G401 (cell line): ENCODE measurements around the gene ACP7. TPM values are rescaled to one million over a fixed set of nuclear protein-coding genes. Genes with fewer than 3 reads are reported as not detected.

Experiments used
- DNase-seq: peaks from one replicate; pipeline ENCODE4 v3.0.0-alpha.2; 2015; ENCODE audit warnings: low spot score
- in situ Hi-C: cut with HindIII; loops from 2 replicates; pipeline ENCODE4 v1.10.0; 2016; ENCODE audit warnings: low sequenced_read_pairs, mixed read lengths
- total RNA-seq: library from RNA; depleted of rRNA; stranded (reverse); fragments of >200 nt; shearing (Covaris generic); gene quantifications from 2 replicates; pipeline ENCODE4 v1.2.3, GENCODE V29; 2014

Gene ACP7
- total RNA-seq, 1 experiment from 2014 or later, result not detected

GRCh38 chr19:39126312-39127187 is 42.4 kb downstream of the ACP7 start:
- in situ Hi-C loops, result no loop called here
- DNase-seq, result peak; percentile 30

- in situ Hi-C loops, result no loop called here
- DNase-seq, result peak; percentile 87
Measured at GRCh38 chr19:39127812-39128515, 43.8 kb downstream of the ACP7 start.

- DNase-seq, result no peak
- in situ Hi-C loops, result no loop called here
Measured at GRCh38 chr19:39128516-39129079, 44.4 kb downstream of the ACP7 start.

GRCh38 chr19:39129116-39129515 is 44.9 kb downstream of the ACP7 start:
- DNase-seq, result no peak
- in situ Hi-C loops, result no loop called here

- no peak for DNase-seq
Measured at GRCh38 chr19:39130337-39131254, 46.4 kb downstream of the ACP7 start.

GRCh38 chr19:39131255-39131755 is 47.1 kb downstream of the ACP7 start:
- in situ Hi-C loops, result no loop called here
- no peak for DNase-seq

More at GRCh38 chr19:39130337-39131254, 46.4 kb downstream of the ACP7 start:
- in situ Hi-C loops, result no loop called here

GRCh38 chr19:39132344-39132969 is 48.3 kb downstream of the ACP7 start:
- in situ Hi-C loops, result no loop called here
- no peak for DNase-seq

- in situ Hi-C loops, result no loop called here
- no peak for DNase-seq
Measured at GRCh38 chr19:39133431-39134270, 49.5 kb downstream of the ACP7 start.

- no peak for DNase-seq
- in situ Hi-C loops, result no loop called here
Measured at GRCh38 chr19:39135701-39136100, 51.5 kb downstream of the ACP7 start.

GRCh38 chr19:39136225-39136940 is 52.2 kb downstream of the ACP7 start:
- in situ Hi-C loops, result no loop called here
- DNase-seq, result no peak

- DNase-seq, result no peak
- in situ Hi-C loops, result no loop called here
Measured at GRCh38 chr19:39137131-39137530, 53.0 kb downstream of the ACP7 start.

- in situ Hi-C loops, result no loop called here
- no peak for DNase-seq
Measured at GRCh38 chr19:39138221-39139211, 54.3 kb downstream of the ACP7 start.

- in situ Hi-C loops, result no loop called here
- DNase-seq, result no peak
Measured at GRCh38 chr19:39139305-39139874, 55.2 kb downstream of the ACP7 start.

- DNase-seq, result no peak
Measured at GRCh38 chr19:39139971-39140453, 55.8 kb downstream of the ACP7 start.

GRCh38 chr19:39140594-39140993 is 56.4 kb downstream of the ACP7 start:
- in situ Hi-C loops, result no loop called here
- no peak for DNase-seq

More at GRCh38 chr19:39139971-39140453, 55.8 kb downstream of the ACP7 start:
- in situ Hi-C loops, result no loop called here
